Neural cell (in vitro differentiated cells): Measurements from ENCODE around the gene MEA1. TPM values are rescaled to one million over a fixed set of nuclear protein-coding genes. Genes with fewer than 3 reads are reported as not detected.

Experiments
- H2AFZ ChIP-seq: fragments of 200-600, 300-800 bp; sonication (generic), shearing (Covaris generic); 2 replicates; pipeline ENCODE4 v1.6.0; 2014; ENCODE audit warnings: low read depth, mild to moderate bottlenecking, antibody characterized with exemption, low read length, moderate library complexity
- H3F3A ChIP-seq: fragments of 200-600 bp; shearing (Covaris generic); 2 replicates; pipeline ENCODE4 v1.6.1; 2016; ENCODE audit warnings: mild to moderate bottlenecking, moderate library complexity, mixed read lengths, antibody characterized with exemption, low read length; ENCODE audit not compliant: insufficient read depth, poor library complexity, severe bottlenecking
- H3K27ac ChIP-seq: fragments of 200-600, 300-800 bp; sonication (generic), shearing (Covaris generic); 2 replicates; pipeline ENCODE4 v1.5.1; 2014; ENCODE audit warnings: mild to moderate bottlenecking, low read length, moderate library complexity
- H3K27me3 ChIP-seq: fragments of 300-800, 200-600 bp; sonication (generic), shearing (Covaris generic); 2 replicates; pipeline ENCODE4 v1.6.0; 2014; ENCODE audit warnings: mild to moderate bottlenecking, low read depth, low read length, moderate library complexity; ENCODE audit not compliant: insufficient read depth
- H3K36me3 ChIP-seq: fragments of 300-800, 200-600 bp; sonication (generic), shearing (Covaris generic); 2 replicates; pipeline ENCODE4 v1.5.1; 2014; ENCODE audit warnings: mild to moderate bottlenecking, antibody characterized with exemption, low read length, moderate library complexity; ENCODE audit not compliant: insufficient read depth
- H3K4me2 ChIP-seq: fragments of 300-800, 200-600 bp; sonication (generic), shearing (Covaris generic); 2 replicates; pipeline ENCODE4 v1.6.0; 2014; ENCODE audit warnings: mild to moderate bottlenecking, low read length
- H3K4me3 ChIP-seq: fragments of 300-800, 200-600 bp; sonication (generic), shearing (Covaris generic); 2 replicates; pipeline ENCODE4 v1.5.1; 2014; ENCODE audit warnings: mild to moderate bottlenecking, low read length, moderate library complexity
- H3K79me2 ChIP-seq: fragments of 200-600 bp; shearing (Covaris generic); replicated peaks from 2 replicates; pipeline ENCODE4 v1.6.0; 2014; ENCODE audit warnings: mild to moderate bottlenecking, low read length, moderate library complexity; ENCODE audit not compliant: insufficient read depth
- H3K9ac ChIP-seq: fragments of 300-800, 200-600 bp; sonication (generic), shearing (Covaris generic); 2 replicates; pipeline ENCODE4 v1.6.1; 2016; ENCODE audit warnings: mild to moderate bottlenecking, low read length, mixed read lengths
- H3K9me2 ChIP-seq: fragments of 200-600 bp; shearing (Covaris generic); 2 replicates; pipeline ENCODE4 v1.6.1; 2016; ENCODE audit warnings: mild to moderate bottlenecking, low read length, mixed read lengths; ENCODE audit not compliant: insufficient read depth
- H3K9me3 ChIP-seq: fragments of 200-600, 300-800 bp; sonication (generic), shearing (Covaris generic); 2 replicates; pipeline ENCODE4 v1.6.1; 2016; ENCODE audit warnings: mild to moderate bottlenecking, mixed run types, low read length, moderate library complexity, mixed read lengths
- H4K20me1 ChIP-seq: fragments of 200-600 bp; shearing (Covaris generic); 2 replicates; pipeline ENCODE4 v1.6.1; 2016; ENCODE audit warnings: mild to moderate bottlenecking, mixed run types; ENCODE audit not compliant: insufficient read depth
- EP300 ChIP-seq: fragments of 450-650 bp; conservative IDR thresholded peaks from 2 replicates; pipeline ENCODE4 v1.6.1; 2014; ENCODE audit warnings: antibody characterized with exemption, mild to moderate bottlenecking, moderate library complexity; ENCODE audit not compliant: poor library complexity, severe bottlenecking
- EZH2 ChIP-seq: fragments of 200-600, 300-800 bp; shearing (Covaris generic), sonication (generic); IDR thresholded peaks from 2 replicates; pipeline ENCODE4 v1.6.1; 2014; ENCODE audit warnings: antibody characterized with exemption, low read length, borderline replicate concordance, mild to moderate bottlenecking; ENCODE audit not compliant: insufficient read depth, poor library complexity, severe bottlenecking
- MXI1 ChIP-seq: fragments of 450-650 bp; conservative IDR thresholded peaks from 2 replicates; pipeline ENCODE4 v1.6.1; 2014; ENCODE audit warnings: antibody characterized with exemption, mild to moderate bottlenecking; ENCODE audit not compliant: poor library complexity, severe bottlenecking
- POLR2AphosphoS5 ChIP-seq: IDR thresholded peaks from 2 replicates; pipeline ENCODE4 v1.6.1; 2012
- RAD21 ChIP-seq: fragments of 450-650 bp; conservative IDR thresholded peaks from 2 replicates; pipeline ENCODE4 v1.6.1; 2014; ENCODE audit warnings: antibody characterized with exemption, mild to moderate bottlenecking, moderate library complexity
- SMC3 ChIP-seq: fragments of 450-650 bp; conservative IDR thresholded peaks from 2 replicates; pipeline ENCODE4 v1.6.1; 2014; ENCODE audit warnings: antibody characterized with exemption, mild to moderate bottlenecking, moderate library complexity; ENCODE audit not compliant: poor library complexity
- TAF1 ChIP-seq: IDR thresholded peaks from 2 replicates; pipeline ENCODE4 v1.6.1; 2012; ENCODE audit warnings: low read depth
- polyA plus RNA-seq: library from polyadenylated mRNA; depleted of rRNA; stranded (reverse); fragments of >200 nt; gene quantifications from 2 replicates; pipeline ENCODE4 v1.2.3, GENCODE V29; 2014
- TF ChIP-seq, protein P1 (sequence below): fragments of 450-650 bp; IDR thresholded peaks from 2 replicates; pipeline ENCODE4 v1.5.1; 2014; ENCODE audit warnings: antibody characterized with exemption, mild to moderate bottlenecking, moderate library complexity; ENCODE audit not compliant: poor library complexity, severe bottlenecking
- TF ChIP-seq, protein P2 (sequence below): IDR thresholded peaks from 2 replicates; pipeline ENCODE4 v1.6.1; 2012; ENCODE audit warnings: borderline replicate concordance

MEA1 gene
- polyA plus RNA-seq, 1 donor from 2014 or later: 119 TPM

DNA sequence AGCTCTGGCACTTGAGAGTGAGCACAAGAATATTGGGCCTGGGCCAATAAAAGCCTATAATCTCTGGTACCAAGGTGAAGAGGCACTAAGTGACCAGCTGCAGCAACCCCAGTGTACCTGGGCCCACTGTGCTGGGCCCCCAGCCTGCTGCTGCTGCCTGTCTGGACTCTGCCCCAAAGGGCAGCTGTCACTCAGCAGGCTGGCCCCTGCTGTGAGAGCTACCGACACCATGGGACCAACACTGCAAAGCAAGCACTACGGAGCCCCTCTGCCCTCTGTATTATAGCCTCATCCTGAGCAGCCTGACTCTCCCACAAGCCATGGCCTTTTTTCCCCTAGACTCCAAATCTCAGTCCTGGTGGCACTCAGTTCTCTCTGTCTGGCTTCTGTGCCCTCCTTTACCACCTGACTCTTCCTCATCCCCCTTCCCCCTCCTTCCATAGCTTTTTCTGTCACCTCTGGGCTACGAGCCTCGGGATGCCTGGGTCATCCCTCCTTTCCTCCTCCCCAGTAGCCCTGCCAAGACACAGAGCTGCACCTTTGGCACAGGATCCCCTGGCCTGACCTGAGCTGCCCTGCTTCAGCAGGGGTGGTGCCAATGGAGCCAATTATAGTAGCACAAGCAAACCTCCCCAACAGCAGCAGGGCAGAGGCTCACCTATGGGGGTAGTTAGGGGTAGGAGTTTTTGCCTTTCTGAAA lies 21.9 kb upstream of the MEA1 start:
- Histone ChIP-seq H2AFZ (no peak overlapping the region), H3F3A (no peaks in the 10 kb centered on the region), H3K4me3 (no peak overlapping the region), H3K79me2 (no peaks in the 10 kb centered on the region), H3K27me3 (no peaks in the 10 kb centered on the region), H3K9me2 (no peaks in the 10 kb centered on the region), H3K4me2 (no peak overlapping the region), H3K36me3 (no peaks in the 10 kb centered on the region), H4K20me1 (no peaks in the 10 kb centered on the region), H3K9me3 (no peaks in the 10 kb centered on the region), H3K27ac (no peak overlapping the region), H3K9ac (no peak overlapping the region)
- TF ChIP-seq MXI1 (no peak), RAD21 (no peak), TAF1 (no peak), SMC3 (no peak), EZH2 (no peak), POLR2AphosphoS5 (no peak), EP300 (no peak)
- TF ChIP-seq, protein P1, sequence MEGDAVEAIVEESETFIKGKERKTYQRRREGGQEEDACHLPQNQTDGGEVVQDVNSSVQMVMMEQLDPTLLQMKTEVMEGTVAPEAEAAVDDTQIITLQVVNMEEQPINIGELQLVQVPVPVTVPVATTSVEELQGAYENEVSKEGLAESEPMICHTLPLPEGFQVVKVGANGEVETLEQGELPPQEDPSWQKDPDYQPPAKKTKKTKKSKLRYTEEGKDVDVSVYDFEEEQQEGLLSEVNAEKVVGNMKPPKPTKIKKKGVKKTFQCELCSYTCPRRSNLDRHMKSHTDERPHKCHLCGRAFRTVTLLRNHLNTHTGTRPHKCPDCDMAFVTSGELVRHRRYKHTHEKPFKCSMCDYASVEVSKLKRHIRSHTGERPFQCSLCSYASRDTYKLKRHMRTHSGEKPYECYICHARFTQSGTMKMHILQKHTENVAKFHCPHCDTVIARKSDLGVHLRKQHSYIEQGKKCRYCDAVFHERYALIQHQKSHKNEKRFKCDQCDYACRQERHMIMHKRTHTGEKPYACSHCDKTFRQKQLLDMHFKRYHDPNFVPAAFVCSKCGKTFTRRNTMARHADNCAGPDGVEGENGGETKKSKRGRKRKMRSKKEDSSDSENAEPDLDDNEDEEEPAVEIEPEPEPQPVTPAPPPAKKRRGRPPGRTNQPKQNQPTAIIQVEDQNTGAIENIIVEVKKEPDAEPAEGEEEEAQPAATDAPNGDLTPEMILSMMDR: no peak
- TF ChIP-seq, protein P2, sequence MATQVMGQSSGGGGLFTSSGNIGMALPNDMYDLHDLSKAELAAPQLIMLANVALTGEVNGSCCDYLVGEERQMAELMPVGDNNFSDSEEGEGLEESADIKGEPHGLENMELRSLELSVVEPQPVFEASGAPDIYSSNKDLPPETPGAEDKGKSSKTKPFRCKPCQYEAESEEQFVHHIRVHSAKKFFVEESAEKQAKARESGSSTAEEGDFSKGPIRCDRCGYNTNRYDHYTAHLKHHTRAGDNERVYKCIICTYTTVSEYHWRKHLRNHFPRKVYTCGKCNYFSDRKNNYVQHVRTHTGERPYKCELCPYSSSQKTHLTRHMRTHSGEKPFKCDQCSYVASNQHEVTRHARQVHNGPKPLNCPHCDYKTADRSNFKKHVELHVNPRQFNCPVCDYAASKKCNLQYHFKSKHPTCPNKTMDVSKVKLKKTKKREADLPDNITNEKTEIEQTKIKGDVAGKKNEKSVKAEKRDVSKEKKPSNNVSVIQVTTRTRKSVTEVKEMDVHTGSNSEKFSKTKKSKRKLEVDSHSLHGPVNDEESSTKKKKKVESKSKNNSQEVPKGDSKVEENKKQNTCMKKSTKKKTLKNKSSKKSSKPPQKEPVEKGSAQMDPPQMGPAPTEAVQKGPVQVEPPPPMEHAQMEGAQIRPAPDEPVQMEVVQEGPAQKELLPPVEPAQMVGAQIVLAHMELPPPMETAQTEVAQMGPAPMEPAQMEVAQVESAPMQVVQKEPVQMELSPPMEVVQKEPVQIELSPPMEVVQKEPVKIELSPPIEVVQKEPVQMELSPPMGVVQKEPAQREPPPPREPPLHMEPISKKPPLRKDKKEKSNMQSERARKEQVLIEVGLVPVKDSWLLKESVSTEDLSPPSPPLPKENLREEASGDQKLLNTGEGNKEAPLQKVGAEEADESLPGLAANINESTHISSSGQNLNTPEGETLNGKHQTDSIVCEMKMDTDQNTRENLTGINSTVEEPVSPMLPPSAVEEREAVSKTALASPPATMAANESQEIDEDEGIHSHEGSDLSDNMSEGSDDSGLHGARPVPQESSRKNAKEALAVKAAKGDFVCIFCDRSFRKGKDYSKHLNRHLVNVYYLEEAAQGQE: no peak

DNA sequence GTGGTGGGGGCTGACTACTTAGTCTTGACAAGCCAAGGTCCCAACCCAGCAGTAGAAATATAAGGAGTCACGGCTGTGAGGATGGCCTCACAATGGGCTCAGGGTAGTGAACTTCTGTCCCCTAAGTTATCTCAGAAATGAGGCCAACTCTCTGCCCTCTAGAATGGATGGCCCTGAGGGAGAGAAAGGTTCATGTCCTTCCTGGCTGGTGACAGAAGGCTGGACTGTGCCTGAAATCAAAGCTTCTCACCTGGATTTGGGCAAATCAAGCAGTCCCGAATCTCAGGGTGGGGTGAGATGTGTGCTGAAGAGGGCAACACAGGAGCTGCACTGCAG lies 20.4 kb upstream of the MEA1 start:
- H3K4me3 ChIP-seq: no peak overlapping the region
- H3K27me3 ChIP-seq: no peaks in the 10 kb centered on the region
- no peak overlapping the region for H2AFZ ChIP-seq
- H3K79me2 ChIP-seq: no peaks in the 10 kb centered on the region
- H4K20me1 ChIP-seq: no peaks in the 10 kb centered on the region
- H3K9me2 ChIP-seq: no peaks in the 10 kb centered on the region
- TF ChIP-seq SMC3: no peak
- TF ChIP-seq, protein P1: no peak
- no peak for TF ChIP-seq POLR2AphosphoS5
- H3K9ac ChIP-seq: no peak overlapping the region
- no peak overlapping the region for H3K4me2 ChIP-seq
- H3K27ac ChIP-seq: no peak overlapping the region
- H3K9me3 ChIP-seq: no peaks in the 10 kb centered on the region
- no peaks in the 10 kb centered on the region for H3K36me3 ChIP-seq
- H3F3A ChIP-seq: no peaks in the 10 kb centered on the region
